Renal pelvis (tissue), 4 donors: Measurements from ENCODE around the gene ADAMTSL2. TPM values are rescaled to one million over a fixed set of nuclear protein-coding genes. Genes with fewer than 3 reads are reported as not detected.

Experiments used
- DNase-seq: peaks from one replicate; pipeline ENCODE4 v3.0.0-alpha.2; 2013
- polyA plus RNA-seq, 3 donors: library from polyadenylated mRNA; unstranded; fragments of 120-200 nt; gene quantifications; one replicate each; pipeline ENCODE4 v1.2.1, GENCODE V29; 2013; ENCODE audit not compliant: insufficient read length in 3 of 3

ADAMTSL2 gene
- polyA plus RNA-seq, 3 donors = 1.5 to 1.9 (median 1.6) TPM

- DNase-seq = no peak
These were observed 1.4 kb upstream of the ADAMTSL2 start for GRCh38 chr9:133532937-133533668.

GRCh38 chr9:133533857-133534256 lies 647 bp upstream of the ADAMTSL2 start:
- no peak for DNase-seq

- no peak for DNase-seq
These were observed 888 bp downstream of the ADAMTSL2 start for GRCh38 chr9:133535306-133535877.

GRCh38 chr9:133536080-133536479 lies 1.6 kb downstream of the ADAMTSL2 start:
- no peak for DNase-seq

- no peak for DNase-seq
These were observed 2.0 kb downstream of the ADAMTSL2 start for GRCh38 chr9:133536536-133536935.

- no peak for DNase-seq
These were observed 2.8 kb downstream of the ADAMTSL2 start for GRCh38 chr9:133537257-133537656.

GRCh38 chr9:133538176-133538575 lies 3.7 kb downstream of the ADAMTSL2 start:
- DNase-seq = no peak

- no peak for DNase-seq
These were observed 4.6 kb downstream of the ADAMTSL2 start for GRCh38 chr9:133538851-133539833.

- DNase-seq = no peak
These were observed 5.6 kb downstream of the ADAMTSL2 start for GRCh38 chr9:133539991-133540697.

- DNase-seq = no peak
These were observed 6.2 kb downstream of the ADAMTSL2 start for GRCh38 chr9:133540698-133541025.

GRCh38 chr9:133542002-133542401 lies 7.5 kb downstream of the ADAMTSL2 start:
- no peak for DNase-seq

GRCh38 chr9:133543772-133544467 lies 9.4 kb downstream of the ADAMTSL2 start:
- no peak for DNase-seq

- no peak for DNase-seq
These were observed 11.2 kb downstream of the ADAMTSL2 start for GRCh38 chr9:133545494-133546286.

GRCh38 chr9:133546287-133546680 lies 11.8 kb downstream of the ADAMTSL2 start:
- DNase-seq = no peak

- no peak for DNase-seq
These were observed 12.6 kb downstream of the ADAMTSL2 start for GRCh38 chr9:133547116-133547515.

GRCh38 chr9:133551446-133551845 lies 16.9 kb downstream of the ADAMTSL2 start:
- DNase-seq = no peak

- no peak for DNase-seq
These were observed 17.7 kb downstream of the ADAMTSL2 start for GRCh38 chr9:133552236-133552635.

- no peak for DNase-seq
These were observed 18.6 kb downstream of the ADAMTSL2 start for GRCh38 chr9:133553123-133553522.

GRCh38 chr9:133553973-133554713 lies 19.6 kb downstream of the ADAMTSL2 start:
- DNase-seq = no peak

GRCh38 chr9:133554729-133555128 lies 20.2 kb downstream of the ADAMTSL2 start:
- DNase-seq = no peak
